GM12864 (cell line): ENCODE data around the gene CDCA7L.
A peak's percentile ranks its signal among the peaks of the same experiment; 100 is the strongest.

Experiments used
- DNase-seq: peaks from one replicate; pipeline ENCODE4 v3.0.0-alpha.2; 2011; ENCODE audit warnings: low read depth
- H3K4me3 ChIP-seq: 2 replicates; pipeline ENCODE4 v1.5.1; 2011; ENCODE audit warnings: mild to moderate bottlenecking, low read depth, low read length, control low read depth
- TF ChIP-seq, protein P1 (sequence below): IDR thresholded peaks from 2 replicates; pipeline ENCODE4 v1.5.1; 2011; ENCODE audit warnings: low read depth, mild to moderate bottlenecking, moderate library complexity, low read length, control low read depth, inconsistent platforms; ENCODE audit errors: missing control alignments

Gene CDCA7L, protein sequence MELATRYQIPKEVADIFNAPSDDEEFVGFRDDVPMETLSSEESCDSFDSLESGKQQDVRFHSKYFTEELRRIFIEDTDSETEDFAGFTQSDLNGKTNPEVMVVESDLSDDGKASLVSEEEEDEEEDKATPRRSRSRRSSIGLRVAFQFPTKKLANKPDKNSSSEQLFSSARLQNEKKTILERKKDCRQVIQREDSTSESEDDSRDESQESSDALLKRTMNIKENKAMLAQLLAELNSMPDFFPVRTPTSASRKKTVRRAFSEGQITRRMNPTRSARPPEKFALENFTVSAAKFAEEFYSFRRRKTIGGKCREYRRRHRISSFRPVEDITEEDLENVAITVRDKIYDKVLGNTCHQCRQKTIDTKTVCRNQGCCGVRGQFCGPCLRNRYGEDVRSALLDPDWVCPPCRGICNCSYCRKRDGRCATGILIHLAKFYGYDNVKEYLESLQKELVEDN

DNA sequence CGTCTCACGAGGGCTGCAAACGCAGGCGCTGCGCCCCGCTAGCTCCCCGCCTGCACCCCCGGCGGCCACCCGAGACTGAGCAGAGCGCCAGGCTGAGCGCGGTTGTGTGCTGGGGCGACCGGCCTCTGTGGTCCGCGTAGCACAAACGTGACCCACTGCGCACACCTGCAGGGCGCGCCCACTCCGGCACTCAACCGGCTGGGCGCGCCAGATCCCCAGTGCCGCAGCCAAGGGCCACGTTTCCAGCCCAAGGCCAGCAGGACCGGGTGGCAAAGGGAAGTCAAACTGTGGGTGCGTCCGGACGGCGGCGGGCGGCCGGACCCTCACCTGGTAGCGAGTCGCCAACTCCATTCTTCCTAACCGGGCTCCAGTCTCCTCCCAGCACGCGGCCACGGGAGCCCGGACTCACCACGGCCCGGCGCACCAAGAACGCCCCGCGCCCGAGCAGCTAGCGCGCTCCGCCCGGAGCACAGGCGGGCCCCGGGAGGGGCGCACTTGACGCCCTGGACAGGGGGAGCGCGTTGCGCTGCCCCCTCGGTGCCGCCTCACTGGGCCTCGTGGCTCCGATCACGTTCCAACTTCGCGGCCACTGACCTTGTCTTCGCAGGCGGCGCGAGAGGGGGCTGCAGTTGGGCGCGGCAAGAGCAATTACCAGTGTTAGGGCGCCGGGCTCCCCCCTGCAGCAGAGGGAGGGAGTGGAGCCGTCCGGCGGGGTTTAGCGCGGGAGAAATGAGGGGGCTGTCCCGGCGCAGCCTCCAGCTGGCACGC is at the start of gene CDCA7L:
Gene CDCA7L (minus strand): TSS at position 446 of the 768 bp plus-strand sequence. CDS start 95 bp downstream, at position 351.
- DNase-seq = no peak
- peak within 1 kb of the TSS; percentile 84 for H3K4me3 ChIP-seq
- TF ChIP-seq, protein P1, sequence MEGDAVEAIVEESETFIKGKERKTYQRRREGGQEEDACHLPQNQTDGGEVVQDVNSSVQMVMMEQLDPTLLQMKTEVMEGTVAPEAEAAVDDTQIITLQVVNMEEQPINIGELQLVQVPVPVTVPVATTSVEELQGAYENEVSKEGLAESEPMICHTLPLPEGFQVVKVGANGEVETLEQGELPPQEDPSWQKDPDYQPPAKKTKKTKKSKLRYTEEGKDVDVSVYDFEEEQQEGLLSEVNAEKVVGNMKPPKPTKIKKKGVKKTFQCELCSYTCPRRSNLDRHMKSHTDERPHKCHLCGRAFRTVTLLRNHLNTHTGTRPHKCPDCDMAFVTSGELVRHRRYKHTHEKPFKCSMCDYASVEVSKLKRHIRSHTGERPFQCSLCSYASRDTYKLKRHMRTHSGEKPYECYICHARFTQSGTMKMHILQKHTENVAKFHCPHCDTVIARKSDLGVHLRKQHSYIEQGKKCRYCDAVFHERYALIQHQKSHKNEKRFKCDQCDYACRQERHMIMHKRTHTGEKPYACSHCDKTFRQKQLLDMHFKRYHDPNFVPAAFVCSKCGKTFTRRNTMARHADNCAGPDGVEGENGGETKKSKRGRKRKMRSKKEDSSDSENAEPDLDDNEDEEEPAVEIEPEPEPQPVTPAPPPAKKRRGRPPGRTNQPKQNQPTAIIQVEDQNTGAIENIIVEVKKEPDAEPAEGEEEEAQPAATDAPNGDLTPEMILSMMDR = no peak

DNA sequence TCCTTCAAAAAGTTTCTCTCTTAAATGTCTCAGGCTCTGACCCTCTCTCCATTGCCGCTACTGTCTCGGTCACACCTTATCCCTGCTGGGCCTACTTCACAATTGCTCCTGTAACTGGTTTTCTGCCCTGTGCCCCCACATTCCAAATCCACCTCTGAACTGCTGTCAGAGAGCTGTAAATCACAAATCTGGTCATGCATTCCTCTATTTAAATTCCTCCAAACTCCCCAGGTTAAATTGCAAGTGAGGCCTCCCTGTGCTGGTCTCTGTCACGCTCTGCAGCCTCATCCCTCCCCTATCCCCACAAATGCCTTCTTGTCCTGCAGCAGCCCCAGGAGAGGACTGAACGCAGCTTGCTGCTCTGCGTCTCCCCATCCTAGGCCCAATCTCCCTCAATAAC is 40.4 kb upstream of the CDCA7L start:
- TF ChIP-seq, protein P1 = no peak
- no peak overlapping the region for H3K4me3 ChIP-seq
- no peak for DNase-seq

DNA sequence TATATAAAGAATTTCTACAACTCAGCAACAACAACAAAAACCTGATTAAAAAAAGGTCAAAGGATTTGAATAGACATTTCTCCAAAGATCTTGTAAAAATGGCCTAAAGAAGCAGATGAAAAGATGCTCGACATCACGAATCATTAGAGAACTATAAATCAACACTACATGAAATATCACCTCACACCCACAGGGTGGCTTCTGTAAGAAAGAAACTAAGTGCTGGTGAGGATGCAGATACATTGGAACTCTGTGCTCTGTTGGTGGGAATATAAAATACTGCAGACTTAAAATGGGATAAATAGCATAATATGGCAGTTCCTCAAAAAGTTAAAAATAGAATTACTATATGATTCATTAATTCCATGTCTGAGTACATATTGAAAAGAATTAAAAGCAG is 38.3 kb upstream of the CDCA7L start:
- TF ChIP-seq, protein P1 = no peak
- no peak for DNase-seq
- H3K4me3 ChIP-seq = no peak overlapping the region

DNA sequence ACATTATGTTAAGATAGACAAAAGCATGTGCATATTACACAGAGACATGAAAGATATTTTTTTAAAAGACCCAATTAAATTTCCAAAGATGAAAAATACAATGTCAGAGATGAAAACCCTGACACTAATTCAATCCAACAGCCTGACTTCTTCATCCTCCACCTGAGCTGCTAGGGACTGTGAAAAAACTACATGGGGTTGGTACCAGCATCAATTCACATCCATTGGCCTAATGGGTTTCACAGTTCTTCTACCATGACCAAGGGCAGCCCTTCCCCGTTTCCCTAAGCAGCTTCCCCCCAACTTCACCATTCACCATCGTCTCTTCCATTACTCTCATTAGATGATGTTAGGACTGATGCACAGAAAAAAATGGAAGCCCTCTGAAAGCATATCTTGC is 37.4 kb upstream of the CDCA7L start:
- DNase-seq = no peak
- no peak overlapping the region for H3K4me3 ChIP-seq
- TF ChIP-seq, protein P1 = no peak

DNA sequence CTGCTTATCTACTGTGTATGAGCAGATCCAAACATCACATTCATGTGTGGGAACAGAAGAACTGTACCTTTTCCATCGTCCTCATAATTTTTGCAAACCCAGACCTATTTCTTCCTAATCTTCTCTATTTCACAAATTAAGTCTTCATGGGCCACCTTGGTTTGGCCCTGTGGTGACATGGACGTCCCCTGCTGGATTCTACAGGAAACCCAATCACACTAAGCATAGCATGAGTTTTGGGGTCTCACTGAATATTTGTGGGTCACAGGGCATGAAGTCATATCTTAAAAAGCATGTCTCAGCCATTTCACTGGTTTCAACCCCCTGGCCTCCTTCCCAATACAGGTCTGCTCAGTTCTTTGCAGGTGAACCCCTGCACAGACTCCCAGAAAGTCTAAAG is 35.8 kb upstream of the CDCA7L start:
- H3K4me3 ChIP-seq = no peak overlapping the region
- TF ChIP-seq, protein P1 = peak; percentile 24
- no peak for DNase-seq

DNA sequence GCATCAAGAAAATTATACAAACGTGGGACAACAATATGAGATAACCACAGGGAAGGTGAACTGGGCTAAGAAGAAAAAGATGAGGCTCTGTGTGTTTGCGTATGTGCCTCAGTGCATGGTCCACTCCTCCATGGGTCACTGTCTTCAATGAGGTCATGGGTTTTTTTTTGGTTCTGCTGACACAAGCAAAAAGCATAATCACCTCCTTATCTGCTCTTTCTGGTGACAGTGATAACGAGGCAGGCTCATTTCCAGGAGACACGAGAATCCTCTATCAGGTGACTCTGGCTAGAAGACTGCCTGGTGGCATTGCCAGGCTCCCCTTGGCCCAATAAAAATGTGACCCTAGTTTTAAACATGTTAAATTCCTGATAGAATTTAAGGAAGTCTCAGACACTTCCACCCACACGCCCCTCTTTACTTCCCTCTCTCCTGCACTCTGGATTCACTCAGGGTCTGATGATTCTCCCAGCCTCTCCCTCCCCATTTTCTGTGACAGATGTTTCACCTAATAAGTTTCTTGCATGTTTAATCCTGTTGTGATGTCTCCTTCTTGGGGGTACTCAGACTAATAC is 35.3 kb upstream of the CDCA7L start:
- no peak overlapping the region for H3K4me3 ChIP-seq
- DNase-seq = no peak
- TF ChIP-seq, protein P1 = no peak
